Breast epithelium (tissue), 4 donors: ENCODE results near the gene CACNA2D3. TPM values are rescaled to one million over a fixed set of nuclear protein-coding genes. Genes with fewer than 3 reads are reported as not detected.

Source experiments
- DNase-seq, 2 donors: peaks; one replicate each; pipeline ENCODE4 v3.0.0-alpha.2; 2019; ENCODE audit warnings: low spot score in 2 of 2
- H3K27ac ChIP-seq, 2 donors: fragments of 200-600 bp; sonication (generic) in 1 of 2; one replicate each; pipeline ENCODE4 v1.5.1; 2016 to 2019; ENCODE audit warnings: mild to moderate bottlenecking in 1 of 2
- H3K27me3 ChIP-seq, 2 donors: fragments of 200-600 bp; sonication (generic) in 1 of 2; one replicate each; pipeline versions ENCODE4 v1.5.1 to v1.6.0; 2017 to 2019; ENCODE audit warnings: control low read depth in 1 of 2, mild to moderate bottlenecking in 1 of 2
- H3K36me3 ChIP-seq: fragments of 200-600 bp; one replicate; pipeline ENCODE4 v1.5.1; 2019
- H3K4me1 ChIP-seq, 2 donors: fragments of 200-600 bp; sonication (generic); one replicate each; pipeline ENCODE4 v1.5.1; 2016 to 2019; ENCODE audit warnings: control low read depth in 1 of 2
- H3K4me3 ChIP-seq, 3 donors: fragments of 200-600 bp; sonication (generic); 1 replicate in 2 of 3; 2 replicates in 1 of 3; pipeline ENCODE4 v1.5.1; 2016 to 2019; ENCODE audit warnings: mild to moderate bottlenecking in 3 of 3, moderate library complexity in 2 of 3
- H3K9me3 ChIP-seq, 2 donors: fragments of 200-600 bp; sonication (generic) in 1 of 2; one replicate each; pipeline ENCODE4 v1.5.1; 2016 to 2019; ENCODE audit warnings: control low read depth in 1 of 2
- CTCF ChIP-seq, 3 donors: fragments of 450-650 bp; IDR thresholded peaks; one replicate each; pipeline ENCODE4 v1.5.1; 2016 to 2017; ENCODE audit warnings: antibody characterized with exemption in 3 of 3, mild to moderate bottlenecking in 3 of 3, moderate library complexity in 3 of 3
- POLR2A ChIP-seq: fragments of 450-650 bp; IDR thresholded peaks from one replicate; pipeline ENCODE4 v1.6.1; 2016; ENCODE audit warnings: antibody characterized with exemption, mild to moderate bottlenecking, moderate library complexity
- POLR2AphosphoS5 ChIP-seq, 3 donors: sonication (generic); formaldehyde crosslinking; IDR thresholded peaks; one replicate each; pipeline ENCODE4 v1.6.1; 2017; ENCODE audit warnings: antibody characterized with exemption in 3 of 3
- intact Hi-C: fragments of 100-400 bp; cut with DNase I; formaldehyde crosslinking; loops from one replicate; pipeline ENCODE4 v1.15.1; 2023; ENCODE audit warnings: low total_unique reads
- total RNA-seq, 3 donors: library from RNA; depleted of rRNA; stranded (reverse); fragments of >200 nt; gene quantifications; one replicate each; pipeline ENCODE4 v1.1.0, GENCODE V29; 2016

Gene CACNA2D3
- total RNA-seq, 3 donors from 2014 or later = 0.59 to 3.4 (median 2.3) TPM

GRCh38 chr3:55085231-55085630 is 962.9 kb downstream of the CACNA2D3 start:
- Histone ChIP-seq H3K27ac (no peak overlapping the region), H3K4me3 (no peak overlapping the region), H3K4me1 (no peaks in the 10 kb centered on the region), H3K36me3 (no peaks in the 10 kb centered on the region), H3K9me3 (no peaks in the 10 kb centered on the region), H3K27me3 (peaks cover 0 to 7% of the 10 kb centered on the region in 2 donors)
- intact Hi-C loops = no loop called here
- no peak for TF ChIP-seq POLR2AphosphoS5 (IDR thresholded peaks at IDR 0.05)
- TF ChIP-seq CTCF (IDR thresholded peaks at IDR 0.05) = no peak
- no peak for TF ChIP-seq POLR2A
- DNase-seq = no peak

GRCh38 chr3:55089211-55089610 is 966.9 kb downstream of the CACNA2D3 start:
- no peak for TF ChIP-seq POLR2A
- TF ChIP-seq CTCF (IDR thresholded peaks at IDR 0.05) = no peak
- TF ChIP-seq POLR2AphosphoS5 (IDR thresholded peaks at IDR 0.05) = no peak
- H3K27ac ChIP-seq = no peak overlapping the region
- H3K4me1 ChIP-seq = no peaks in the 10 kb centered on the region
- DNase-seq = no peak
- no peaks in the 10 kb centered on the region for H3K9me3 ChIP-seq
- intact Hi-C loops = no loop called here
- no peaks in the 10 kb centered on the region for H3K36me3 ChIP-seq
- peaks cover 0 to 7% of the 10 kb centered on the region in 2 donors for H3K27me3 ChIP-seq
- no peak overlapping the region for H3K4me3 ChIP-seq

- DNase-seq = no peak
- H3K27me3 ChIP-seq = peaks cover 0 to 7% of the 10 kb centered on the region in 2 donors
- H3K36me3 ChIP-seq = no peaks in the 10 kb centered on the region
- no peaks in the 10 kb centered on the region for H3K9me3 ChIP-seq
- intact Hi-C loops = no loop called here
- H3K4me3 ChIP-seq = no peak overlapping the region
- H3K4me1 ChIP-seq = no peaks in the 10 kb centered on the region
- H3K27ac ChIP-seq = no peak overlapping the region
- TF ChIP-seq POLR2A (no peak), POLR2AphosphoS5 (IDR thresholded peaks at IDR 0.05) (no peak), CTCF (IDR thresholded peaks at IDR 0.05) (no peak)
Observed at GRCh38 chr3:55090291-55090690, 967.9 kb downstream of the CACNA2D3 start.

- TF ChIP-seq CTCF (IDR thresholded peaks at IDR 0.05) = no peak
- no peak for TF ChIP-seq POLR2AphosphoS5 (IDR thresholded peaks at IDR 0.05)
- no peak for TF ChIP-seq POLR2A
- no peaks in the 10 kb centered on the region for H3K9me3 ChIP-seq
- intact Hi-C loops = no loop called here
- peaks cover 0 to 7% of the 10 kb centered on the region in 2 donors for H3K27me3 ChIP-seq
- no peak overlapping the region for H3K4me3 ChIP-seq
- no peaks in the 10 kb centered on the region for H3K36me3 ChIP-seq
- no peaks in the 10 kb centered on the region for H3K4me1 ChIP-seq
- no peak overlapping the region for H3K27ac ChIP-seq
- DNase-seq = no peak
Observed at GRCh38 chr3:55090746-55091145, 968.4 kb downstream of the CACNA2D3 start.

GRCh38 chr3:55091381-55092225 is 969.3 kb downstream of the CACNA2D3 start:
- intact Hi-C loops = no loop called here
- H3K27me3 ChIP-seq = peaks cover 0 to 7% of the 10 kb centered on the region in 2 donors
- no peak overlapping the region for H3K4me3 ChIP-seq
- no peak overlapping the region for H3K27ac ChIP-seq
- H3K9me3 ChIP-seq = no peaks in the 10 kb centered on the region
- TF ChIP-seq CTCF (IDR thresholded peaks at IDR 0.05) = no peak
- TF ChIP-seq POLR2A = no peak
- no peaks in the 10 kb centered on the region for H3K4me1 ChIP-seq
- DNase-seq = no peak
- no peaks in the 10 kb centered on the region for H3K36me3 ChIP-seq
